Measurements from ENCODE around the gene IGF2BP1.
A peak's percentile ranks its signal among the peaks of the same experiment; 100 is the strongest.

The IGF2BP1 gene

DNA sequence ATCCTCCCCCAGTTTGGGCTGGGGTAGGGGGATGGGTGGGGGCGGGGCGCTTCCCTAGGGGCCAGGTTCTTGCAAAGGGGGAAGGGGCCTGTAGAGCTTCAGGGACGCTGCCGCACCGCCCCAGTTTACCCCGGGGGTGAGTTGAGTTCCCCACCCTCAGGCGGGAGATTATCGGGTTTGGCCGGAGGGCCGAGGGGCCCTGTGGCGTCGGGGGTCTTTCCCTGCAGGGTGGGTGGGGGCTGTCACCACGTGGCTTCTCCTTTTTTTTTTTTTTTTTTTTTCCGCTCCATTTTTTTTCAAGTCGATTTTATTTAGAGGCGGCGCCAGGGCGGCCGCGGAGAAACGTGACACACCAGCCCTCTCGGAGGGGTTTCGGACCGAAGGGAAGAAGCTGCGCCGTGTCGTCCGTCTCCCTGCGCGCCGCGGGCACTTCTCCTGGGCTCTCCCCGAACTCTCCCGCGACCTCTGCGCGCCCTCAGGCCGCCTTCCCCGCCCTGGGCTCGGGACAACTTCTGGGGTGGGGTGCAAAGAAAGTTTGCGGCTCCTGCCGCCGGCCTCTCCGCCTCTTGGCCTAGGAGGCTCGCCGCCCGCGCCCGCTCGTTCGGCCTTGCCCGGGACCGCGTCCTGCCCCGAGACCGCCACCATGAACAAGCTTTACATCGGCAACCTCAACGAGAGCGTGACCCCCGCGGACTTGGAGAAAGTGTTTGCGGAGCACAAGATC, at the start of gene IGF2BP1:
TSS of gene IGF2BP1 (plus strand) at position 283 of the 724 bp plus-strand sequence. CDS start at position 644, 361 bp downstream.
- DNase-seq = peak; percentile 23

DNA sequence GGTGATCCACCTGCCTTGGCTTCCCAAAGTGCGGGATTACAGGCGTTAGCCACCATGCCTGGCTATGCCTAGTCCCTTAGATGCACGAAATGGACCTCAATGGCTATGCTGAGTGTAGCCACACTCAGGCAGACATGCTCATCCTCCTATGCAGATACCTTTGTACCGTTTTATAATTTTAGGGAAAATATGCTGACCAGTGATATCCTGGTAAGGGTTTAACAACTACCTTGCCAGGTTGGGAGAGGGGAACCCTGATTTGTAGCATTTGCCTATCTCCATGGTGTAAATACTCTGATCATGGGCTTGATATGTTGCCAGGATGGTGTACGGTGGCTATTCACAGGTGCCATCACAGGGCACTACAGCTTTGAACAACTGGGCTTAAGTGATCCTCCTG, 45.6 kb upstream of the IGF2BP1 start:
- no peak for DNase-seq

GRCh38 chr17:48952904-48953303, 44.3 kb upstream of the IGF2BP1 start:
- DNase-seq = no peak

- DNase-seq = no peak
Observed at GRCh38 chr17:48954300-48954755, 42.9 kb upstream of the IGF2BP1 start.

DNA sequence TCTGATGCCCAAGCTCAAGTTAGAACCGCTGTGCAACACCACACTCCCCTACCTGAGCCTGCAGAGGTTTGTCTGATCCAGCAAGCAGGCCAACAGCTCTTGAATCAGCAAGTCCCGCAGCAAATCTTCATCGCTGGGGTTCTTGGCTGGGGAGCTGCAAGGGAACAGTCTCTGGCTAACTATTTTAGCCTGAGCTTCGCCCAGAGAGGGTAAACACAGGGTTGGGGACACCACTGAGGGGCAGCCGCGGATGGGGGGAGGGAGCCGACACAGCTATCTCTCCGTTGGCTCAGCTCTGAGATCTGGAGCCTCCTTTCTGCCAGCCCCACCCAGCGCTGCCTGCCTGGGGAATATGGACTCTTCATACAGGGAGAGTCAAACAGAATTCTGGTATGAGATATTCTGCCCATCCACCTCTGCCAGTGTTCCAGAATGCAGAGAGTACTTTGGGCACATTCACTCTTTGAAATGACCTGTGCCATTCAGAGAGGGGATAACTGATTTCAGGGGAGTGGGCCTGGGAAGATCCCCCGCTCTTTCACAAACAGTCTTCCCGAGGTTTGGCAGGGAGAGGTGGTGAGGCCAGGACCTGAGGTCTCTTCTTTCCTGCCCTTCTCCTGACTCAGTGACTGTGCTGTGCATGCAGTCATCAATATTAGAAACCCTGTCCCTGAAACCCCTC, 36.2 kb upstream of the IGF2BP1 start:
- no peak for DNase-seq

- no peak for DNase-seq
Observed at GRCh38 chr17:48961516-48962233, 35.5 kb upstream of the IGF2BP1 start.

DNA sequence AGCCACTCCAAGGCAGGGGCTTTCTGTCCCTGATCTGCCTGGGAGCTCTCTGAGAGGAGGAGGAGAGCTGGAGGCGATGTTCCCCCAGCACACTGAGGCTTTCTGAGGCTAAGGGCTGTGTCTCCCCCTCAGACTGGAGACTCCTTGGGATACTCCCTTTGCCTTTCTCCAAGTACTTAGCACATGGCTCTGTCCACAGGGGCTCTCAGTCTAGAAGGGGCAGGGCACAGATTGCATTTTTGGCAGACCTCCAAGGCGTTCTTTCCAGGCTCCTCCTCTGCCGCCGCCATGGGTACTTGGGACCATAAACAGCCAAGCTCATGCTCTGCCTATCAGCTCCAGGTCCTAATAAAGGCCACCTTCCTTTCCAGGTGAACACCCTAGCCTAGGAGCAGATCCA, 27.0 kb upstream of the IGF2BP1 start:
- DNase-seq = no peak

DNA sequence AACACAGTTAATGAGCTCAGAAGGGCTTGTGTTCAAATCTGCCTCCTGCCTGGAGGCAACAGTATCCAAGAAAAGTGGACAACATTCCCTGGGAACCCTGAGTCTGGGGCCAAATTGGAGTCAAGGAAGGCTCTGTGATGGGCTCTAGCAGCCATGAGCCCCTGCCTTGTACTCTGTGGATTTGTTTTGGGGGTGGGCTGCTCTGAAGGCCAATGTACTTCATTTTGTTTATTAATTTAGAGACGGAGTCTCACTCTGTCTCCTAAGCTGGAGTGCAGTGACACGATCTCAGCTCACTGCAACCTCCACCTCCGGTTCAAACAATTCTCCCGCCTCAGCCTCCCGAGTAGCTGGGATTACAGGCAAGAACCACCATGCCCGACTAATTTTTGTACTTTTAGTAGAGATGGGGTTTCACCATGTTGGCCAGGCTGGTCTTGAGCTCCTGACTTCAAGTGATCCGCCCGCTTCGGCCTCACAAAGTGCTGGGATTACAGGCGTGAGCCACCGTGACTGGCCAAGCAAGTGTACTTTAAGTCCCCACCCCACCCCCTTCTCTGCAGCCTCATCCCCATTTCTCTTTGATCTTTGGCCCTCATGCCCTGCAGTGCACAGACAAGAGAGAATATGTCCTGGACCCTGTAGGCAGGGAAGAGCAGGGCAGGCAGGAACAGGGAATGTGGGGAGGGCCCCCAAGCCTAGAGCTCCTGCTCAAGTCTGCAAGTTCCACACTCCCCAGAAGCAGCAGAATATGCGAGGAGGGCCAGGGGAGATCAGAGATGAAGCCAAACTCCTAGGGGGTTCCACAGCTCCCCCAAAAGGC, 26.1 kb upstream of the IGF2BP1 start:
- no peak for DNase-seq

GRCh38 chr17:48972749-48973097, 24.5 kb upstream of the IGF2BP1 start:
- DNase-seq = no peak

DNA sequence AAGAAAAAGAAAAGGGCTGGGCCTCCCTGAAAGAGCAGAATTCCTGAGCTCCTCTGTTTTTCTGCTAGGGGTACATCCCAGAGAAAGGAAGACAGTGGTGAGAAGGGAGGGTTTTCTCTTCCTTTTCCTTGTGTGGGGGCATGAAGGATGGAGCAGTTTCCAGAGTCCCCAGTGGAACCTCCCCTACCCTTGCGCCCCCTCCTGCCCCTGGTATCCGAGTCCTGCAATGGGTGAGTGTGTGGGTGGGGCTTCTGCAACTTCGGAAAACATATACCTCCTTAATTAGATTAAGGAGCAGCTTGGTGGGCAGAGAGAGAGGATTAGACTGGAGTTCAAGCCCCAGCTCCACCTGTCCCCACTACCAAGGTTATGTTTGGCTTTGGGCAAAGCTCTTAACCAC, 23.4 kb upstream of the IGF2BP1 start:
- DNase-seq = no peak

GRCh38 chr17:48981927-48982539, 15.2 kb upstream of the IGF2BP1 start:
- DNase-seq = no peak

DNA sequence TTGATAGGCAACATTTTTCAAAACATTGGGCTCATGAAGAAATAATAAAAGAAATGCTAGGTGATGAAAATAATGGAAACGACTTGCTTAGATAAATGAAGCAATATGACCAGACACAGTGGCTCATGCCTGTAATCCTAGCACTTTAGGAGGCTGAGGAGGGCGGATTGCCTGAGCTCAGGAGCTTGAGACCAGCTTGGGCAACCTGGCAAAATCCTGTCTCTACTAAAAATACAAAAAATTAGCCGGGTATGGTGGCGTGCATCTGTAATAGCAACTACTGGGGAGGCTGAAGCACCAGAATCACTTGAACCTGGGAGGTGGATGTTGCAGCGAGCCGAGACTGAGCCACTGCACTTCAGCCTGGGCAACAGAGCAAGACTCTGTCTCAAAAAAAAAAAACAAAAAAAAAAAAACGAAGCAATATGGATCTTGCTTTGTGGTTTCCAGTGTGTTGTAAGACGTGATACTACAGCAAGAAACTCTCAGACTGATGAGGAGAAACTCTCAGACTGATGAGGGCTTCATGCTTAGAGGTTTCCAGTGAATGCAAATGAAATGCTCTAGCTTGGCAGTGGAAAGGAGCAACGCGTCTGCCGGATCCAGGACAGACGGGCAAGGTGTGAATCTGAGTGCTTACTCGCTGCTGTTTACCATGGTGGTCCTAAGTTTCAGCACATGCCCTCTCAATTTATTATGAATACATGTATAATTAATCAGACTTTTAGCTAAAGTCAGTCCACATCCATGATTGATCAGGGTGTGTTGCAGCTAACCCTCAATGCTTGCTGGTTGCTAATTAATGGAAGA, 11.5 kb upstream of the IGF2BP1 start:
- no peak for DNase-seq

DNA sequence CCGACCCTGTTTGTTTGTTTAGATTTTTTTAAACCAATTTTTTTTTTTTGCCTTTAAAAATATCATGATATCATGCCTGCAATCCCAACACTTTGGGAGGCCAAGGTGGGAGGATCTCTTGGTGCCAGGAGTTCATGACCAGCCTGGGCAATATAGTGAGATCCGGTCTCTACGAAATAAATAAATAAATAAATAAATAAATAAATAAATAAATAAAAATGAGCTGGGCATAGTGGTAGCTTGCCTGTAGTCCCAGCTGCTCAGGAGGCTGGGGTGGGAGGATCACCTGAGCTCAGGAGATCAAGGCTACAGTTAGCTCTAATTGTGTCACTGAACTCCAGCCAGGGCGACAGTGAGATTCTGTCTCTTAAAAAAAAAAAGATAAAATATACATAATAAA, 8.1 kb upstream of the IGF2BP1 start:
- no peak for DNase-seq

GRCh38 chr17:48990882-48991357, 6.3 kb upstream of the IGF2BP1 start:
- DNase-seq = no peak

- no peak for DNase-seq
Observed at GRCh38 chr17:48992444-48992843, 4.7 kb upstream of the IGF2BP1 start.

DNA sequence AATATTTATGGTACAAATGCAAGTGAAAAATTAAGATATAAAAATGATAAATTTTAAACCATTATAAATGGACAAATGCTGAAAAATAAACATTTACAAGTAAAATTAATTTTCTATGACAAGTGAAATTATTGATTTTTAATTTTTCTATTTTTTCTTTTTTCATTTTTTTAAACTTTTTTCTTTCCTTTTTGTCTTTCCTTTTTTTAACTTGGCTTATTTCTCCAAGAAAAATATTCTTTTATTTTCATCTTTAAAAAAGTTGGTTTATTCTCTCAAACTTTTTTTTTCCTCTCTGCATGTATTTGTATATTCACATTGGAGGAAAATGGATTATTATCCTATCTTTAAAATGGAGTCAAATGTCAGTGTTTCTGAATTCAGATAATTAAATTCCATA, 3.9 kb upstream of the IGF2BP1 start:
- DNase-seq = no peak

DNA sequence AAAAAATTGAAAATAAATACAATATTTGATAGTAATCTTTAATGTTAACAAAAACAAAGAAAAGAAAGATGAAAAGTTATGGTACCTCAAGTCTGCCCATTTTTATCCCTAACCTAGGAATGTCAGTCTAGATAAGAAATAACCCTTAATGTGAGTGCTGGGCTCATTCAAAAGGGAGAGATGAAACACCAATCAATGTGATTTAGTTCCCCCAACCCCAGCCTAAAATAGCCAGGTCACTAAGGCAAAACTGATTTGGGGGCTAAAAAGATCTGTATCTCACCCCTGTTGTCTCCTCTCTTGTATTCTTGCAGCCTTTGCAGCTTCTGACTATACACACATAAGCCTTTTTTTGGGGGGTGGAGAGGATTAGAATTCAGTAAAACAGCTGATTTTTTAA, 3.2 kb upstream of the IGF2BP1 start:
- no peak for DNase-seq

DNA sequence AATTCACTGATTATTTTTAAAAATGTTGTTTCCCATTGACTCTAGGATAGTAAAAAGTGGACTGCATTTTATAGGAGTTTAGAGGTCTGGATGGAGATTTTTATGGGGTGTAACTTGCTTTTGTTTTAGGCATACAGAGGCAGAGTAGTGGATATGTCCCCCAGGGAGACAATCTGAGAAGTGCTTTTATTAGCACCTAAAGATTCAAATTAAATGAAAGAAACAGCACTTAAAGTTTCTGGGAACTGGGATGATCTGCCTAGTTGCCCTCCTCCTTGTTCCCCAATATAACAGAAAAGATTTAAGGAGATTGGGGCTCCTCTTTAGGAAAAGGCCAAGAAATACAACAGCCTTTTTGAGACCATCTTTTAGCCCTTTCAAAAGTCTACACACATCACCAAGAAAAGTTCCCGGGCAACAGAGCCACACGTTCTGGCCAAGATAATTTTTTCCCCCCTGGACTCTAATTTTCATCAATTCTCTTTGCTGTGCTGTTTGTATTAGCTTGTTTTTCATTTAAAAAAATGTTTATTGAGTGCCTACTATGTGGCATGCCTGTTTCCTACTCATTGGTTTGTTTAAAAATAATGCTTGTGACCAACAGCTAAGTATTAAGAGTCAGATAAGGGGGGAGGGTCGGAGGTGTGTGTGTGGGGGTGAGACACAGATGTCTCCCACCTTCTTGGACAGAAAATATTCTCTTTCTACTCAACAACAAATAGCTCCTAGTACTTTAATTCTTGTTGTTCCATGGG, 2.5 kb upstream of the IGF2BP1 start:
- no peak for DNase-seq

DNA sequence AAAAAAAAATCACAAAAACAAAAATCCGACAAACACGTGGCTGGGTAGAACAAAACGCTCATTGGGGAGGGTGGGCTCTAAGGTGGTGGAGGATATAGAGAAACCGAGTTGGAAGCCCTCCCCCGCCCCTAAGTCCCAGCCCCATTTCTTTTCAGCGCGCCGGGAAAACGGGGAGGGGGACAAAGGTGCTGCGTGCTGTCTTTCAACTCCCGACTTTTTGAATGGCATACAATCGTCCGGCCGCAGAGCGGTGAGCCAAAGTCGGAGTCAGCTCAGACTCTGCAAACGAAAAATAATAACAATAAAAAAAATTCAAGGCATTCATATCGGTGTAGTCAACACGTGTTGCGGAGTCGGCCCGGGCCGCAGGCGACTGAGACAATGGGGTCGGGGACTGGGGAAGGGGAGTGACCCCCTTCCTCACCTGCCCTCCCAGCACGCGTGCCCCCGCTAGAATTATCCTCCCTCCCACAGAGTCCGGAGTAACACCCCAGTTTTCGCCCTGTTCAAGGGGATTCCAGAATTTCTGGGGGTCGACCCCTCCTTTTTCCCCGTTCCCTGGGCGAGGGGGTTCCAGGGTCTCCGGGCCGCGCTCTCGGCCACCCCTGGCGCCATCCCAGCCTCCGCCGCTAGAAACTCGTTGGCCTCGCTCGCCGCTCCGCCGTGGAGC, 1.7 kb upstream of the IGF2BP1 start:
- no peak for DNase-seq

Measured in activated CD4-positive, alpha-beta T cell treated with anti-CD3 and anti-CD28 coated beads, Interleukin-10, Interleukin-2, amounts not matched to agents 100 ng/mL and 50 ng/mL, durations not matched to agents 16 hours and 8 hours (primary cell).